GM12892 (cell line): Measurements from ENCODE around the gene PPHLN1.

Source experiments
- POLR2A ChIP-seq: IDR thresholded peaks from 2 replicates; pipeline ENCODE4 v1.6.1; 2011; ENCODE audit warnings: low read depth, low read length, control low read depth
- POLR2AphosphoS5 ChIP-seq: IDR thresholded peaks from 2 replicates; pipeline ENCODE4 v1.6.1; 2011; ENCODE audit warnings: low read depth, low read length, control low read depth
- TAF1 ChIP-seq: IDR thresholded peaks from 2 replicates; pipeline ENCODE4 v1.6.1; 2011; ENCODE audit warnings: low read depth, mild to moderate bottlenecking, control low read depth, low read length, borderline replicate concordance

DNA sequence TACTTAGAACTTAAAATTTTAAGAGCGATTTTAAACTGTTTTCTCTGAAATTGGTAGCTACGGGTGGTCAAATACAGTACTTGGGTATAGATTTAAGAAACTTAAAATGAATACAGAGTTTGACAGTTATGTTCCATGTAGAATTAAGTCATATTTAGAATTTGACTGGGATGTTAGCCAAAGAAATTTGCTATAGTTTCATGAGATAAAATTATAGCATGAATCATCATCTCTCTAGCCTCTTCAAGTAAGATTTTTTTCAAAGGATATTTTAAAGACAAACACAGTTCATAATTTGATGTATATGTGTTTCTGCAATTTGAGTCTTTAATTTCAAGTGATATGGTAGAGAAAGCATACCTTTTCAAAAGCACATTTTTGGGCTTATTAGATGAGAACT, 41.1 kb upstream of the PPHLN1 start:
- TF ChIP-seq POLR2A (no peak), TAF1 (no peak), POLR2AphosphoS5 (no peak)
